A673 (cell line): ENCODE data around the gene CIITA. TPM values are rescaled to one million over a fixed set of nuclear protein-coding genes. Genes with fewer than 3 reads are reported as not detected.

Source experiments
- BruUV-seq: library from RNA; stranded (reverse); fragments of 400-500 nt; replicated peaks from 2 replicates; lab custom pipeline; 2021; lab: Mats Ljungman, UMichigan
- CTCF ChIA-PET: fragments of 300-600 bp; sonication (Branson Sonifier 250); formaldehyde crosslinking; loops from one replicate; lab custom pipeline; 2022; ENCODE audit warnings: antibody characterized with exemption; lab: Charles Lee
- POLR2A ChIA-PET: fragments of 300-600 bp; sonication (Branson Sonifier 250); formaldehyde crosslinking; loops from one replicate; lab custom pipeline; 2022; ENCODE audit warnings: antibody characterized with exemption; ENCODE audit not compliant: low non-redundant PET; lab: Charles Lee
- DNase-seq: peaks from one replicate; pipeline ENCODE4 v3.0.0-alpha.2; 2015; ENCODE audit warnings: low spot score
- H3K27ac ChIP-seq: fragments of 200-600 bp; sonication (generic); 2 replicates; pipeline ENCODE4 v1.5.1; 2016; ENCODE audit warnings: mixed run types, low read depth, mild to moderate bottlenecking, mixed read lengths, antibody characterized with exemption, low read length; ENCODE audit not compliant: poor library complexity, severe bottlenecking
- H3K27me3 ChIP-seq: fragments of 200-600 bp; sonication (generic); replicated peaks from 2 replicates; pipeline ENCODE4 v1.6.1; 2017; ENCODE audit warnings: mixed run types, low read depth, mild to moderate bottlenecking, mixed read lengths, antibody characterized with exemption, low read length; ENCODE audit not compliant: insufficient read depth, poor library complexity
- H3K36me3 ChIP-seq: fragments of 200-600 bp; sonication (generic); 2 replicates; pipeline ENCODE4 v1.6.1; 2016; ENCODE audit warnings: mixed run types, mild to moderate bottlenecking, mixed read lengths, antibody characterized with exemption, low read length; ENCODE audit not compliant: insufficient read depth, poor library complexity, severe bottlenecking
- H3K4me1 ChIP-seq: fragments of 200-600 bp; sonication (generic); 2 replicates; pipeline ENCODE4 v1.6.1; 2017; ENCODE audit warnings: mixed run types, mild to moderate bottlenecking, mixed read lengths, antibody characterized with exemption, low read length; ENCODE audit not compliant: insufficient read depth, poor library complexity, severe bottlenecking
- H3K4me3 ChIP-seq: fragments of 200-600 bp; sonication (generic); 2 replicates; pipeline ENCODE4 v1.5.1; 2016; ENCODE audit warnings: low read depth, mixed run types, mild to moderate bottlenecking, mixed read lengths, low read length; ENCODE audit not compliant: poor library complexity, severe bottlenecking
- H3K9me3 ChIP-seq: fragments of 200-600 bp; sonication (generic); 2 replicates; pipeline ENCODE4 v1.6.1; 2016; ENCODE audit warnings: mixed run types, low read depth, mild to moderate bottlenecking, mixed read lengths, antibody characterized with exemption, low read length; ENCODE audit not compliant: poor library complexity, severe bottlenecking
- EZH2 ChIP-seq: fragments of 200-600 bp; sonication (generic); IDR thresholded peaks from 2 replicates; pipeline ENCODE4 v1.6.1; 2017; ENCODE audit warnings: borderline replicate concordance, low read depth, mild to moderate bottlenecking, mixed read lengths, antibody characterized with exemption, low read length; ENCODE audit not compliant: poor library complexity, severe bottlenecking
- intact Hi-C: fragments of 100-400 bp; cut with micrococcal nuclease; formaldehyde crosslinking; loops from one replicate; pipeline ENCODE4 v1.10.0; 2022; ENCODE audit not compliant: unreplicated experiment
- total RNA-seq: library from RNA; stranded (reverse); gene quantifications from 2 replicates; pipeline ENCODE4 v1.2.3, GENCODE V29; 2021
- TF ChIP-seq, protein P1 (sequence below): fragments of 300-800, 200-600 bp; sonication (generic); conservative IDR thresholded peaks from 2 replicates; pipeline ENCODE4 v1.5.1; 2017; ENCODE audit warnings: low read depth, mild to moderate bottlenecking, antibody characterized with exemption, low read length, moderate library complexity, mixed read lengths

Gene CIITA
- total RNA-seq, 1 experiment from 2014 or later: not detected

DNA sequence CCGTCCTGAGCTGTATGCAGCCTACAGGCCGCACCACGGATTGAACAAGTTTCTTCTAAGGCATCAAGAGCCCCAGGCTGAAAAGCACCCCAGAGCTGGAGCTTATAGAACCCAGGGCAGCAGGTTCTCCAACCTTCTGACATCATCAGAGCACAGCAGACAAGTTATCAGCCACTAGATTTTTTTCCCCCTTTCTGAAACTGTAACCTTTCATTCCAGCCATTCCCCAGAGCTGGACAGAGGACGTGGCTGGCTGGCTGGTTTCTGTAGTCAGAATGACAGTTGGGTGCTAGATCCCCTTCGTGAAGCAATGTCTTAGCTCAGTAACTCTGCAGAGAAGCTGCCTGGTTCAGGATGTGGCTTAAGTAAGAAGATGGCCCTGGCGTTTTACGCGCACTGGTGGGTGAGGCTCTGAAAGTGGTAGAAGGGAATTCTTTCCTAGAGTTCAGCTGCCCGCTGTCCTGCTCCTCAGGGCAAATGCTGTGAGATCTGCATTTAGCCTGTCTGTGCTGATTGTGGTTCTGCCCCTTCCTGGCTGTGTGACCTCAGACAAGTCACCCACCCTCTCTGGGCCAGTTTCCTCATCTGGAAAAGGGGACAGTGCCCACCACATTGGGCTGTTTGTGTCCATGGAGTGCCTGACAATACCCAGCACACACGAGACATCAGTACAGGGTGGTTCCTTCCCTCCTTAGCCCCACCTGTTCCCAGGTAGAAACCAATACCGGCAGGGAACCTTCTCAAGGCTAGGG lies 56.1 kb downstream of the CIITA start:
- no peaks in the 10 kb centered on the region for H3K9me3 ChIP-seq
- intact Hi-C loops: no loop called here
- no TSS peak for BruUV-seq
- H3K27ac ChIP-seq: no peak overlapping the region
- no peaks in the 10 kb centered on the region for H3K36me3 ChIP-seq
- TF ChIP-seq, protein P1, sequence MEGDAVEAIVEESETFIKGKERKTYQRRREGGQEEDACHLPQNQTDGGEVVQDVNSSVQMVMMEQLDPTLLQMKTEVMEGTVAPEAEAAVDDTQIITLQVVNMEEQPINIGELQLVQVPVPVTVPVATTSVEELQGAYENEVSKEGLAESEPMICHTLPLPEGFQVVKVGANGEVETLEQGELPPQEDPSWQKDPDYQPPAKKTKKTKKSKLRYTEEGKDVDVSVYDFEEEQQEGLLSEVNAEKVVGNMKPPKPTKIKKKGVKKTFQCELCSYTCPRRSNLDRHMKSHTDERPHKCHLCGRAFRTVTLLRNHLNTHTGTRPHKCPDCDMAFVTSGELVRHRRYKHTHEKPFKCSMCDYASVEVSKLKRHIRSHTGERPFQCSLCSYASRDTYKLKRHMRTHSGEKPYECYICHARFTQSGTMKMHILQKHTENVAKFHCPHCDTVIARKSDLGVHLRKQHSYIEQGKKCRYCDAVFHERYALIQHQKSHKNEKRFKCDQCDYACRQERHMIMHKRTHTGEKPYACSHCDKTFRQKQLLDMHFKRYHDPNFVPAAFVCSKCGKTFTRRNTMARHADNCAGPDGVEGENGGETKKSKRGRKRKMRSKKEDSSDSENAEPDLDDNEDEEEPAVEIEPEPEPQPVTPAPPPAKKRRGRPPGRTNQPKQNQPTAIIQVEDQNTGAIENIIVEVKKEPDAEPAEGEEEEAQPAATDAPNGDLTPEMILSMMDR: no peak
- no peak for TF ChIP-seq EZH2
- H3K27me3 ChIP-seq: no peaks in the 10 kb centered on the region
- no peak overlapping the region for H3K4me3 ChIP-seq
- H3K4me1 ChIP-seq: no peaks in the 10 kb centered on the region
- no peak for DNase-seq
- ChIA-PET POLR2A (no interaction called here), CTCF (no interaction called here)

DNA sequence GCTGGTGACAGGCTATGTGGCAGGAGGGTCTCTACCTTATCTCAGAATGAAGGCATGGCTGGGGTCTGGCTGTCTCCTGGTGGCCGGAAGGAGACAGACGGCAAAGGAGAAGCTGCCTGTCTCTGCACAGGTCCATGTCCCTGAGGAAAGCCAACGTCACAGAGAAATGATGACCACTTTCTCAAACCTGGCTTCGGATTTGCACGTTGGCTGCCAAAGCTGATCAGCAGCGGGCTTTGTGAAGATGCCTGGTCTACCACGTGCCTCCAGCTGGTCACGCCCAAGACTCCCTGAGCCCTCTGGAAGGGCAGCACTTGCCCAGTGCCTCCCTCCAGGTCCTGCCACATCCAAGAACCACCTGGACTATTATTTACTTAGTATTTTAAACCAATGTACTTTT lies 56.9 kb downstream of the CIITA start:
- CTCF ChIA-PET: no interaction called here
- no TSS peak for BruUV-seq
- H3K27ac ChIP-seq: no peak overlapping the region
- TF ChIP-seq, protein P1: no peak
- TF ChIP-seq EZH2: no peak
- no peak overlapping the region for H3K4me3 ChIP-seq
- POLR2A ChIA-PET: no interaction called here
- DNase-seq: no peak
- intact Hi-C loops: no loop called here
- no peaks in the 10 kb centered on the region for H3K9me3 ChIP-seq
- no peaks in the 10 kb centered on the region for H3K27me3 ChIP-seq
- H3K36me3 ChIP-seq: no peaks in the 10 kb centered on the region
- H3K4me1 ChIP-seq: no peaks in the 10 kb centered on the region

DNA sequence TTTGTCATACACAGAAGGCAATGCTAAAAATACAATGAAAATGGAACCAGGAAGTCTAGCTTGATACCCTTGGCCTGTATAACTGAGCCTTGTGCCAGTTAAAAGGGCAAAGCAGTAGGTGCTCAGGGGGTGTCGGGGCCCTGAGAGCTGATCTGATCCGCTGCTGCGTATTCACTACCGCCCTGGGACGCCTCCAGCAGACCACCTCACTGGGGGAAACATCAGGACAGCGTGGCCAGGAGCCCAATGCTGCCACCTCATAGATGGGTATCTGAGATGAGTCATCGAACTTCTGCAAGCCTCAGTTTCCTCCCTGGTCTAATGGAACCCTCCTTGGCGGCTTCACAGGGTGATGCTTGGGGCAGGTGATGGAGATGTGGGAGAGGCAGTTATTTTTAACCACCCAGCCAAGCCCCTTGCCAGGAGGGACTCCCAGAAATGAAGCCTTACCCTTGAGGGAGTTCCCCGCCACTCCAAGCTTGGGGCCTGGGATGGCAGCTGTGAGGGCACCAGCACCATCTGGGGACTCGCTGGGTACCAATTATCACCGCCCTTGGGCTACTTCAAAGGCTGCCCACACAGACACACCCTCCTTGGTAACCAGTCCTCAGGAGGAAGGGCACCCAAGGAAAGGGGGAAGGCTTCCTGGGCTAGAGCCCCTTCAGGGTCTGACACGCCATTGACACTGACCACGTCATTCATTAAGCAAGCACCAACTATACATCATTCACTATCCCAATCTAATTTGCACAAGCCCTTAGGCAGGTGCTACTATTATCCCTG lies 57.5 kb downstream of the CIITA start:
- Histone ChIP-seq H3K36me3 (no peaks in the 10 kb centered on the region), H3K9me3 (no peaks in the 10 kb centered on the region), H3K27ac (no peak overlapping the region), H3K4me1 (peaks cover 5% of the 10 kb centered on the region), H3K27me3 (no peaks in the 10 kb centered on the region), H3K4me3 (no peak overlapping the region)
- intact Hi-C loops: no loop called here
- no TSS peak for BruUV-seq
- no peak for DNase-seq
- ChIA-PET CTCF (no interaction called here), POLR2A (no interaction called here)
- no peak for TF ChIP-seq EZH2
- TF ChIP-seq, protein P1: no peak
